Measurements from ENCODE around the gene HIP1. TPM values are rescaled to one million over a fixed set of nuclear protein-coding genes. Genes with fewer than 3 reads are reported as not detected.

Gene HIP1
- total RNA-seq, 1 donor from 2014 or later: 39.2 TPM

DNA sequence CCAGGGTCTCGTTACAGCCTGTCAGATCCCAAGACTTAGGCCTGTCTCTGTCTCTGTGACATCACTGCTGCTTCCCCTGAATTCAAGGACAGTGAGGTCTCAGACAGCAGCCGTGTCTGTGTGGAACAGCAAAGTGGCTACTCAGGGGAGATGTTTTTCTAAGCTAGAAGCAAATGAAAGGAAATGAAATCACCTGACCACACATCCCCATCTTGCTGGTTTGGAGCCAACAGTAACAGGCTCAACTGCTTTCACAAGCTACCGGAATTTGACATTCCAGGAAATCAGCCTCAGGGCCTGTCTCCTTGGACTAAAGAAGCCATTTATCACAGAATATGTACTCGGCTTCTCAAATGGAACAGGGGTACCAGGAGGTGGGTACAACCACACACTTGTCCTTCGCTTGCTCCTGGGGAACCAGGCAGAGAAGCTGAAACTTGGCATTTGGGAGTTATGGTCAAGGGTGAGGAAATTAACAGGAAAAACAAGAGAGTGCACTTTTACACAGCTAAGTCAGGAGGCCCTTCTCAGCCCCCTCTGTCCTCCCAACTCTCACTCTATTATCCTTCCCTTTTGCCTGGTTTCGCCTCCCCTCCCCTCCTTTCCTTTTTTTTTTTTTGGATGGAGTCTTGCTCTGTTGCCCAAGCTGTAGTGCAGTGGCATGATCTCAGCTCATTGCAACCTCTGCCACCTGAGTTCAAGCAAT lies 173.5 kb downstream of the HIP1 start:
- Mint-ChIP-seq H3K9me3 (no peaks in the 10 kb centered on the region), H3K4me1 (peaks cover 21% of the 10 kb centered on the region), H3K4me3 (no peak overlapping the region), H3K36me3 (peaks cover 37% of the 10 kb centered on the region), H3K27me3 (ENCODE audit: insufficient read depth, low read depth) (no peaks in the 10 kb centered on the region), H3K27ac (no peak overlapping the region)
- H3K4me1 ChIP-seq: peaks cover 11% of the 10 kb centered on the region
- TF ChIP-seq, protein P1, sequence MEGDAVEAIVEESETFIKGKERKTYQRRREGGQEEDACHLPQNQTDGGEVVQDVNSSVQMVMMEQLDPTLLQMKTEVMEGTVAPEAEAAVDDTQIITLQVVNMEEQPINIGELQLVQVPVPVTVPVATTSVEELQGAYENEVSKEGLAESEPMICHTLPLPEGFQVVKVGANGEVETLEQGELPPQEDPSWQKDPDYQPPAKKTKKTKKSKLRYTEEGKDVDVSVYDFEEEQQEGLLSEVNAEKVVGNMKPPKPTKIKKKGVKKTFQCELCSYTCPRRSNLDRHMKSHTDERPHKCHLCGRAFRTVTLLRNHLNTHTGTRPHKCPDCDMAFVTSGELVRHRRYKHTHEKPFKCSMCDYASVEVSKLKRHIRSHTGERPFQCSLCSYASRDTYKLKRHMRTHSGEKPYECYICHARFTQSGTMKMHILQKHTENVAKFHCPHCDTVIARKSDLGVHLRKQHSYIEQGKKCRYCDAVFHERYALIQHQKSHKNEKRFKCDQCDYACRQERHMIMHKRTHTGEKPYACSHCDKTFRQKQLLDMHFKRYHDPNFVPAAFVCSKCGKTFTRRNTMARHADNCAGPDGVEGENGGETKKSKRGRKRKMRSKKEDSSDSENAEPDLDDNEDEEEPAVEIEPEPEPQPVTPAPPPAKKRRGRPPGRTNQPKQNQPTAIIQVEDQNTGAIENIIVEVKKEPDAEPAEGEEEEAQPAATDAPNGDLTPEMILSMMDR (IDR thresholded peaks at IDR 0.05): no peak
- H3K27ac ChIP-seq: no peak overlapping the region
- H3K4me3 ChIP-seq: no peak overlapping the region
- H3K36me3 ChIP-seq: peaks cover 4% of the 10 kb centered on the region
- H4K20me1 ChIP-seq (ENCODE audit: low read depth): no peaks in the 10 kb centered on the region
- DNase-seq (ENCODE audit: low spot score): no peak
- H3K4me2 ChIP-seq: no peak overlapping the region
- no peaks in the 10 kb centered on the region for H3K9me3 ChIP-seq (ENCODE audit: low read depth)
- H2AFZ ChIP-seq (replicated peaks): no peak overlapping the region
- peaks cover 30% of the 10 kb centered on the region for H3F3A ChIP-seq (ENCODE audit: low read depth)
- no peaks in the 10 kb centered on the region for H3K27me3 ChIP-seq
- H3K9ac ChIP-seq: no peak overlapping the region
- H3K79me2 ChIP-seq (ENCODE audit: low read depth): no peaks in the 10 kb centered on the region

DNA sequence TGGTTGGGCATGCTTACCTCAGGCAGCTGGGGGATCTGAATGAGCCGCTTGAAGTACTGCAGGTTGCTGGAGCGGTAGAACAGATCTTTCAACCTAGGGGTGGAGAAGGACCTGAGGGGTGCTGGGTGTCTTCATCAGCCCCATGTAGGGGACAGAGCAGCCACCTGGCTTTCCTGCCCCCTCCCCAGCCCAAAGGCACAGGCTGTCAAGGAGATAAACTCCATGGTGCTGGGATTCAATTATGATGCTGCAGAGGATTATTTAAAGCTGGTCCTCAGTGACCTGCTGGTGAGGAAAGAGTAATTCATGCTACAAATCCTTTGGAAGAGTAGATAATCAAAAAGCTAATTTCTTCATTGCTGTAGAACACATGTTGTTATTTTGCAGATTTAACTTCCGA lies 175.6 kb downstream of the HIP1 start:
- Mint-ChIP-seq H3K27me3 (ENCODE audit: insufficient read depth, low read depth) (no peaks in the 10 kb centered on the region), H3K27ac (peak overlapping the region; percentile 46), H3K36me3 (peaks cover 37% of the 10 kb centered on the region), H3K4me3 (no peak overlapping the region), H3K4me1 (peaks cover 10% of the 10 kb centered on the region), H3K9me3 (no peaks in the 10 kb centered on the region)
- DNase-seq (ENCODE audit: low spot score): no peak
- Histone ChIP-seq H3K27me3 (no peaks in the 10 kb centered on the region), H3K9ac (no peak overlapping the region), H3K27ac (peak overlapping the region; percentile 67), H2AFZ (replicated peaks) (no peak overlapping the region), H3F3A (ENCODE audit: low read depth) (peaks cover 11% of the 10 kb centered on the region), H3K36me3 (peaks cover 4% of the 10 kb centered on the region), H3K9me3 (ENCODE audit: low read depth) (no peaks in the 10 kb centered on the region), H3K4me3 (no peak overlapping the region), H3K4me1 (peaks cover 11% of the 10 kb centered on the region), H3K4me2 (no peak overlapping the region), H4K20me1 (ENCODE audit: low read depth) (no peaks in the 10 kb centered on the region), H3K79me2 (ENCODE audit: low read depth) (no peaks in the 10 kb centered on the region)
- TF ChIP-seq EZH2phosphoT487 (IDR thresholded peaks at IDR 0.05) (no peak), EZH2 (IDR thresholded peaks at IDR 0.05) (no peak)
- TF ChIP-seq, protein P1 (IDR thresholded peaks at IDR 0.05): no peak

DNA sequence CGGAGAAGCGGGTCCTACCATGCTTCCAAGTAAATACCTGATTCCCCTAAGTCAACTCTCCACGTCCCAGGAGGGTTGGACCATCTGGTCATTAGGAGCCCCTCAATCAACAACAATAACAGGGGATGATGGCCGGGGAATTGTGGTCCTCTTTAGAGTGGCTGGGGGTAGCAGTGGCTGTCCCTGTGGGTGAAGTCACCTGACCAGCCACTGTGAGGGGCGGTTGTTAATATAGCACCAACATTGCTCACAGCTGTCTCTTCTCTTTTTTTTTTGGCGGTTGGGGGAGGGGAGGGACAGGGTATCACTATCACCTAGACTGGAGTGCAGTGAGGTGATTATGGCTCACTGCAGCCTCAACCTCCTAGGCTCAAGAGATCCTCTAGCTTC lies 178.8 kb downstream of the HIP1 start:
- Histone ChIP-seq H3K9ac (no peak overlapping the region), H3K4me2 (no peak overlapping the region), H4K20me1 (ENCODE audit: low read depth) (no peaks in the 10 kb centered on the region), H3K4me1 (peaks cover 11% of the 10 kb centered on the region), H3F3A (ENCODE audit: low read depth) (peaks cover 7% of the 10 kb centered on the region), H3K79me2 (ENCODE audit: low read depth) (no peaks in the 10 kb centered on the region), H2AFZ (replicated peaks) (no peak overlapping the region), H3K4me3 (no peak overlapping the region), H3K9me3 (ENCODE audit: low read depth) (no peaks in the 10 kb centered on the region), H3K27ac (no peak overlapping the region), H3K27me3 (no peaks in the 10 kb centered on the region), H3K36me3 (peaks cover 4% of the 10 kb centered on the region)
- Mint-ChIP-seq H3K4me1 (peaks cover 3% of the 10 kb centered on the region), H3K27me3 (ENCODE audit: insufficient read depth, low read depth) (peaks cover 2% of the 10 kb centered on the region), H3K27ac (no peak overlapping the region), H3K36me3 (peaks cover 34% of the 10 kb centered on the region), H3K4me3 (no peak overlapping the region), H3K9me3 (no peaks in the 10 kb centered on the region)
- DNase-seq (ENCODE audit: low spot score): no peak
- TF ChIP-seq EZH2 (IDR thresholded peaks at IDR 0.05) (no peak), EZH2phosphoT487 (IDR thresholded peaks at IDR 0.05) (no peak)
- TF ChIP-seq, protein P1 (IDR thresholded peaks at IDR 0.05): no peak
